ENCODE data around the gene TNKS1BP1.

The TNKS1BP1 gene

GRCh38 chr11:57307666-57308270 is 17.0 kb downstream of the TNKS1BP1 start:
- no peaks in the 10 kb centered on the region for H3K27me3 ChIP-seq (ENCODE audit: low read depth, low read length)
- H3K9me3 ChIP-seq (ENCODE audit: control insufficient read depth in 1 of 2, low read length in 2 of 2): no peaks in the 10 kb centered on the region
- H3K36me3 ChIP-seq (ENCODE audit: control insufficient read depth in 1 of 2, insufficient read depth in 2 of 2, low read length in 2 of 2): peaks cover 17 to 21% of the 10 kb centered on the region in 2 donors
- H3K4me3 ChIP-seq (ENCODE audit: low read depth in 1 of 2, low read length in 2 of 2): no peak overlapping the region
- H3K27ac ChIP-seq (ENCODE audit: low read length): no peak overlapping the region
- H3K4me1 ChIP-seq (ENCODE audit: control insufficient read depth in 1 of 2, insufficient read depth in 2 of 2, low read length in 2 of 2): peaks cover 15 to 42% of the 10 kb centered on the region in 2 donors

- H3K36me3 ChIP-seq (ENCODE audit: control insufficient read depth in 1 of 2, insufficient read depth in 2 of 2, low read length in 2 of 2): peaks cover 15 to 26% of the 10 kb centered on the region in 2 donors
Observed at GRCh38 chr11:57306940-57307565, 17.7 kb downstream of the TNKS1BP1 start.

DNA sequence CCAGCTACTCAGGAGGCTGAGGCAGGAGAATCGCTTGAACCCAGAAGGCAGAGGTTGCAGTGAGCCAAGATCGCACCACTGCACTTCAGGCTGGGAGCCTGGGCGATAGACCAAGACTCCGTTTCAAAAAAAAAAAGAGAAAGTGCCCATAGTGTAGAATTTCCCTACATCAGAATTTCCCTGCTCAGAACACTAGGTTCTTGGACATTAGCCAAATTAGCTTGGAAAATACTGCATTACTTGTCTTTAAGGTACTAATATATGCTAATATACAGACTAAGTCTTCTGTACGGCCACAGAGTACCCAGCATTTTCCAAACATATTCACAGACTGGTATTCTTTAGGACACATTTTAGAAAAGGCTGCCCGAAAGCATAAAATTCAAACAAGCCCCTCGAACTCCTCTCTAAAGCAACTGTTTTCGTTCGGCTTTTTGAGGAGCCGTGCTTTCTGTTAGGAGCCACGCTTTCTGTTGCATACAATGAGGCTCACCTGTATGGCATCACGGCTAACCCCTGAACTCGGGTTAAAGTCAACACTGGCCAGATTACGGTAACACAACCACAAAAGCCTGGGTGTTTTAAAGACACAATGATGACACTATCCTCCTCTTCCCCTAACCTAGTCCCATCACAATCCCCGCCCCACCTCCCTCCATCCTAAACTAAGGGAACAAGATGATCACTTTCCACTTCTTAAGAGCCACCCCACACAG is 18.4 kb downstream of the TNKS1BP1 start:
- H3K27ac ChIP-seq (ENCODE audit: low read length): no peak overlapping the region
- peaks cover 3 to 28% of the 10 kb centered on the region in 2 donors for H3K4me1 ChIP-seq (ENCODE audit: control insufficient read depth in 1 of 2, insufficient read depth in 2 of 2, low read length in 2 of 2)
- H3K36me3 ChIP-seq (ENCODE audit: control insufficient read depth in 1 of 2, insufficient read depth in 2 of 2, low read length in 2 of 2): peaks cover 23 to 33% of the 10 kb centered on the region in 2 donors
- H3K4me3 ChIP-seq (ENCODE audit: low read depth in 1 of 2, low read length in 2 of 2): no peak overlapping the region
- H3K27me3 ChIP-seq (ENCODE audit: low read depth, low read length): no peaks in the 10 kb centered on the region
- no peaks in the 10 kb centered on the region for H3K9me3 ChIP-seq (ENCODE audit: control insufficient read depth in 1 of 2, low read length in 2 of 2)

More at GRCh38 chr11:57306940-57307565, 17.7 kb downstream of the TNKS1BP1 start:
- Histone ChIP-seq H3K4me3 (ENCODE audit: low read depth in 1 of 2, low read length in 2 of 2) (no peak overlapping the region), H3K4me1 (ENCODE audit: control insufficient read depth in 1 of 2, insufficient read depth in 2 of 2, low read length in 2 of 2) (peaks cover 8 to 35% of the 10 kb centered on the region in 2 donors), H3K27me3 (ENCODE audit: low read depth, low read length) (no peaks in the 10 kb centered on the region), H3K9me3 (ENCODE audit: control insufficient read depth in 1 of 2, low read length in 2 of 2) (no peaks in the 10 kb centered on the region), H3K27ac (ENCODE audit: low read length) (no peak overlapping the region)

GRCh38 chr11:57305523-57305922 is 19.2 kb downstream of the TNKS1BP1 start:
- no peaks in the 10 kb centered on the region for H3K9me3 ChIP-seq (ENCODE audit: control insufficient read depth in 1 of 2, low read length in 2 of 2)
- H3K4me1 ChIP-seq (ENCODE audit: control insufficient read depth in 1 of 2, insufficient read depth in 2 of 2, low read length in 2 of 2): peaks cover 3 to 20% of the 10 kb centered on the region in 2 donors
- H3K27me3 ChIP-seq (ENCODE audit: low read depth, low read length): no peaks in the 10 kb centered on the region
- H3K36me3 ChIP-seq (ENCODE audit: control insufficient read depth in 1 of 2, insufficient read depth in 2 of 2, low read length in 2 of 2): peaks cover 31 to 38% of the 10 kb centered on the region in 2 donors
- no peak overlapping the region for H3K4me3 ChIP-seq (ENCODE audit: low read depth in 1 of 2, low read length in 2 of 2)
- no peak overlapping the region for H3K27ac ChIP-seq (ENCODE audit: low read length)

- peaks cover 40 to 48% of the 10 kb centered on the region in 2 donors for H3K36me3 ChIP-seq (ENCODE audit: control insufficient read depth in 1 of 2, insufficient read depth in 2 of 2, low read length in 2 of 2)
- H3K27ac ChIP-seq (ENCODE audit: low read length): no peak overlapping the region
- peaks cover 0 to 12% of the 10 kb centered on the region in 2 donors for H3K9me3 ChIP-seq (ENCODE audit: control insufficient read depth in 1 of 2, low read length in 2 of 2)
- peaks cover 3 to 7% of the 10 kb centered on the region in 2 donors for H3K4me1 ChIP-seq (ENCODE audit: control insufficient read depth in 1 of 2, insufficient read depth in 2 of 2, low read length in 2 of 2)
- no peaks in the 10 kb centered on the region for H3K27me3 ChIP-seq (ENCODE audit: low read depth, low read length)
- H3K4me3 ChIP-seq (ENCODE audit: low read depth in 1 of 2, low read length in 2 of 2): no peak overlapping the region
Observed at GRCh38 chr11:57303990-57304579, 20.7 kb downstream of the TNKS1BP1 start.

DNA sequence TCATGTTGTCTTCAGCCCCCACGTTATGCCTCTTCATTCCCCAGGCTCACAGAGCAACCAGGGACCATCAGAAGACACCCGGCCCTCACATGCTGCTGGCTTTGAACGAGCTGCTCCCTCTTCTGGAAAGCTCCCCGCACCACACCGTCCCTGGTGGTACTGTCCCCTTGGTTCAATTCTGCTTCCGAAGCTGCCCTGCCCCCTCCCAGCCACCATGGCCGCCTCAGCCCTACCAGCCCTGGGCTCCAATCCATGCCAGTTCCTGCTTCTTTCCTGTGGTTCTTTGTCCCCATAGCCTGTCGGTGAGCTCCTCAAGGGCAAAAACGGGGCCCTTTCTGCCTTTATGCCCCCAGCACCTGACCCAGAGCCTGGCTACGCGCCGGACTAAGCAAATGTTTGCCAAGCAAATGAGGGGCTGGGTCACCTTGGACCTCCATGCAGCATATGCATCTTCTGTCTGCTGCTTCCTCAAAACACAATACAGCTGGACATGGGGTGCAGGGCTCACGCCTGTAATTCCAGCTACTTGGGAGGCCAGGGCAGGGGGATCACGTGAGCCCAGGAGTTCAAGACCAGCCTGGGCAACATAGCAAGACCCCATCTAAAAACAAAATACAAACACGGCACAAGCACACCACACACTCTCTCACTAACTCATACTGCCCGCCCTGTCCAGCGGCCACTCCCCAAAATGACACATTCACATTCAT is 21.3 kb downstream of the TNKS1BP1 start:
- H3K27me3 ChIP-seq (ENCODE audit: low read depth, low read length): no peaks in the 10 kb centered on the region
- no peak overlapping the region for H3K4me3 ChIP-seq (ENCODE audit: low read depth in 1 of 2, low read length in 2 of 2)
- H3K4me1 ChIP-seq (ENCODE audit: control insufficient read depth in 1 of 2, insufficient read depth in 2 of 2, low read length in 2 of 2): peaks cover 3 to 7% of the 10 kb centered on the region in 2 donors
- peaks cover 0 to 14% of the 10 kb centered on the region in 2 donors for H3K9me3 ChIP-seq (ENCODE audit: control insufficient read depth in 1 of 2, low read length in 2 of 2)
- H3K36me3 ChIP-seq (ENCODE audit: control insufficient read depth in 1 of 2, insufficient read depth in 2 of 2, low read length in 2 of 2): peaks cover 44 to 54% of the 10 kb centered on the region in 2 donors
- no peak overlapping the region for H3K27ac ChIP-seq (ENCODE audit: low read length)

GRCh38 chr11:57302489-57302888 is 22.3 kb downstream of the TNKS1BP1 start:
- Histone ChIP-seq H3K4me3 (ENCODE audit: low read depth in 1 of 2, low read length in 2 of 2) (no peak overlapping the region), H3K27me3 (ENCODE audit: low read depth, low read length) (no peaks in the 10 kb centered on the region), H3K4me1 (ENCODE audit: control insufficient read depth in 1 of 2, insufficient read depth in 2 of 2, low read length in 2 of 2) (peaks cover 3 to 7% of the 10 kb centered on the region in 2 donors), H3K9me3 (ENCODE audit: control insufficient read depth in 1 of 2, low read length in 2 of 2) (peaks cover 0 to 14% of the 10 kb centered on the region in 2 donors), H3K27ac (ENCODE audit: low read length) (no peak overlapping the region), H3K36me3 (ENCODE audit: control insufficient read depth in 1 of 2, insufficient read depth in 2 of 2, low read length in 2 of 2) (peaks cover 36 to 60% of the 10 kb centered on the region in 2 donors)

DNA sequence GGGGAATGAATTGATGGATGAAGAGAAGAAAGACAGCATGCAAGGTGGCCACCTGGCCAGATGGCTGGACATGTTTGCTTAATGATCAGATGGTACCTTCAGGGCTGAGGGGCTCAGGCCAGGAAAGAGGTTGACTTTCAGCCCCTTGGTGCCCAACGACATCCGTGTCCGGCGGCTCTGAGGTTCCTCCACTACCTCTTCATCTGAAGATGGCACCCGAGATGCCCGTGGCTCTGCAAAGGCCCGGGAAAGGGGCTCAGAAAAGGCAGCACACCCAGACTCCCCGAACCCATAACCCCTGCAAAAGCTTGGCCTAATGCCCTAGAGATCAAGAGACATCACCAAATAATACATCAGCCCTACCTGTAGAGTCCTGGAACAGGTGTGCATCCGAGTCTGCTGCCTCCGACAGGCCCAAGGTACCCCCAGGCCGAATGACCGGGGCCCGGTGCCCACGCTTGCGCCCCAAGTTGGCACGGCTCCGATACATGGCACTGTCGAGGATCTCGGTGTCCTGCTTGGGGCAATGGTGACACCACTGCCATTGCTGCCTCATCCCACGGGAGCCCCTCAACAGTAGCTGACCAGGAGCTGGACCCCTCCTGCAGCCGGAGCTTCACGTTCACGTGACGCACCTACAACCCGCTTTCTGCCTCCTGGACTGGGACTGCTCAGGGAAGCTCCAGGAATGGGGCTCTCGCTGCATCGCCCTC is 22.9 kb downstream of the TNKS1BP1 start:
- Histone ChIP-seq H3K36me3 (ENCODE audit: control insufficient read depth in 1 of 2, insufficient read depth in 2 of 2, low read length in 2 of 2) (peaks cover 36 to 63% of the 10 kb centered on the region in 2 donors), H3K4me3 (ENCODE audit: low read depth in 1 of 2, low read length in 2 of 2) (no peak overlapping the region), H3K9me3 (ENCODE audit: control insufficient read depth in 1 of 2, low read length in 2 of 2) (peaks cover 0 to 14% of the 10 kb centered on the region in 2 donors), H3K27ac (ENCODE audit: low read length) (no peak overlapping the region), H3K27me3 (ENCODE audit: low read depth, low read length) (no peaks in the 10 kb centered on the region), H3K4me1 (ENCODE audit: control insufficient read depth in 1 of 2, insufficient read depth in 2 of 2, low read length in 2 of 2) (peaks cover 3 to 7% of the 10 kb centered on the region in 2 donors)

DNA sequence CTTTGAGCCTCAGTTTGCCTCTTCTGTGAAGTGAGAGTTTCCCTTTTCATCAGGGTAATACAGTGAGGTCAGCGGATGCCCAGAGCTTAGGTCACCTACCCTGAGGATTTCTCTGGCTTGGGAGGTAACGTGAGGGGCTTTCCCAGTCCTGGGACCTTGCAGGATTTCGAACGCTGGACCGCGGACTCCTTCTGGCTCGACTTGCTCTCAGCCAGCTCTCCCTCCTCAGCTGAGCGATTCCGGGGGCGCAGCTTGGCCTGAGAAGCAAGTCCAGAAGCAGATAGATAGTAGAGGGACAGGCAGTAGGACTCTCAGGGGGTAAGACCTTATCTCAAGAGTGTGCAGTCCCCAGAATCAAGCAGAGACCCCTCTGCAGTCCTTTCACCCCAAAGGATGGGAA is 24.0 kb downstream of the TNKS1BP1 start:
- no peaks in the 10 kb centered on the region for H3K27me3 ChIP-seq (ENCODE audit: low read depth, low read length)
- H3K4me1 ChIP-seq (ENCODE audit: control insufficient read depth in 1 of 2, insufficient read depth in 2 of 2, low read length in 2 of 2): peaks cover 3 to 6% of the 10 kb centered on the region in 2 donors
- H3K4me3 ChIP-seq (ENCODE audit: low read depth in 1 of 2, low read length in 2 of 2): no peak overlapping the region
- H3K27ac ChIP-seq (ENCODE audit: low read length): no peak overlapping the region
- H3K36me3 ChIP-seq (ENCODE audit: control insufficient read depth in 1 of 2, insufficient read depth in 2 of 2, low read length in 2 of 2): peaks cover 36 to 63% of the 10 kb centered on the region in 2 donors
- H3K9me3 ChIP-seq (ENCODE audit: control insufficient read depth in 1 of 2, low read length in 2 of 2): peaks cover 0 to 14% of the 10 kb centered on the region in 2 donors

GRCh38 chr11:57299150-57299737 is 25.5 kb downstream of the TNKS1BP1 start:
- peaks cover 0 to 14% of the 10 kb centered on the region in 2 donors for H3K9me3 ChIP-seq (ENCODE audit: control insufficient read depth in 1 of 2, low read length in 2 of 2)
- no peaks in the 10 kb centered on the region for H3K27me3 ChIP-seq (ENCODE audit: low read depth, low read length)
- H3K36me3 ChIP-seq (ENCODE audit: control insufficient read depth in 1 of 2, insufficient read depth in 2 of 2, low read length in 2 of 2): peaks cover 36 to 63% of the 10 kb centered on the region in 2 donors
- peaks cover 0 to 1% of the 10 kb centered on the region in 2 donors for H3K4me1 ChIP-seq (ENCODE audit: control insufficient read depth in 1 of 2, insufficient read depth in 2 of 2, low read length in 2 of 2)
- no peak overlapping the region for H3K27ac ChIP-seq (ENCODE audit: low read length)
- H3K4me3 ChIP-seq (ENCODE audit: low read depth in 1 of 2, low read length in 2 of 2): no peak overlapping the region
